Right ventricle myocardium inferior (tissue), 1 donor: ENCODE data around the gene NPBWR2. TPM values are rescaled to one million over a fixed set of nuclear protein-coding genes. Genes with fewer than 3 reads are reported as not detected.
A peak's percentile ranks its signal among the peaks of the same experiment; 100 is the strongest.
"Not testable (repeated sequence)": the region's sequence is repeated elsewhere in the genome, so short reads cannot be mapped to it uniquely, and the experiment has no call there.

Experiments
- ATAC-seq: fragments of 200-7000 bp; cut with Tn5 transposase; one replicate; pipeline ENCODE4 v1.9.1; 2020; ENCODE audit warnings: mild to moderate bottlenecking, moderate library complexity
- DNase-seq: peaks from one replicate; pipeline ENCODE4 v3.0.0; 2021; ENCODE audit errors: missing footprints
- intact Hi-C: fragments of 100-400 bp; cut with DNase I; formaldehyde crosslinking; loops from one replicate; pipeline ENCODE4 v1.11.0; 2022
- total RNA-seq: library from RNA; stranded (reverse); fragmentation: NEBNext Ultra II Directional; extraction: Animal tissue kit (Norgen Biotek cat#: 25700); gene quantifications from one replicate; pipeline ENCODE4 v1.2.1, GENCODE V29; 2021
- donor health status: DM: no; HTN: yes; CAD: no; lungs with severe emphysema.

The NPBWR2 gene
- total RNA-seq, 1 donor from 2014 or later, result not detected

GRCh38 chr20:64095927-64096326 is 11.4 kb downstream of the NPBWR2 start:
- DNase-seq (no peak), ATAC-seq (no peak)
- intact Hi-C loops, result no loop called here

GRCh38 chr20:64095455-64095854 is 11.9 kb downstream of the NPBWR2 start:
- DNase-seq (no peak), ATAC-seq (no peak)
- intact Hi-C loops, result no loop called here

GRCh38 chr20:64093013-64093503 is 14.3 kb downstream of the NPBWR2 start:
- ATAC-seq, result no peak
- intact Hi-C loops, result no loop called here
- DNase-seq, result no peak

GRCh38 chr20:64092258-64093012 is 14.9 kb downstream of the NPBWR2 start:
- DNase-seq, result no peak
- no peak for ATAC-seq
- intact Hi-C loops, result no loop called here

GRCh38 chr20:64091770-64092169 is 15.6 kb downstream of the NPBWR2 start:
- no peak for ATAC-seq
- intact Hi-C loops, result no loop called here
- DNase-seq, result no peak

GRCh38 chr20:64091340-64091739 is 16.0 kb downstream of the NPBWR2 start:
- DNase-seq (peak; percentile 60), ATAC-seq (no peak)
- intact Hi-C loops, result no loop called here

- ATAC-seq (no peak), DNase-seq (no peak)
- intact Hi-C loops, result no loop called here
These were observed 17.2 kb downstream of the NPBWR2 start for GRCh38 chr20:64090165-64090564.

GRCh38 chr20:64088586-64088985 is 18.8 kb downstream of the NPBWR2 start:
- intact Hi-C loops, ATAC-seq: not testable (repeated sequence)
- peak; percentile 66 for DNase-seq

GRCh38 chr20:64087226-64087825 is 20.0 kb downstream of the NPBWR2 start:
- DNase-seq, ATAC-seq, intact Hi-C loops: not testable (repeated sequence)

- intact Hi-C loops, result no loop called here
- DNase-seq (no peak), ATAC-seq (no peak)
These were observed 20.6 kb downstream of the NPBWR2 start for GRCh38 chr20:64086801-64087200.

- no peak for ATAC-seq
- intact Hi-C loops, result loop anchor here (5.0 kb wide), 1 partner anchor 107 kb away; the partner anchor contains the start of gene SAMD10
- peak; percentile 28 for DNase-seq
These were observed 22.6 kb downstream of the NPBWR2 start for GRCh38 chr20:64084685-64085152.

GRCh38 chr20:64083804-64084684 is 23.3 kb downstream of the NPBWR2 start, which contains the start of gene LKAAEAR1:
TSS of gene LKAAEAR1 (minus strand) at chr20:64084398. CDS start at chr20:64084219, 179 bp downstream.
- ATAC-seq (no peak), DNase-seq (no peak)
- intact Hi-C loops, result loop anchor here (2.0 to 5.0 kb wide), 2 partner anchors 37 to 107 kb away; partner anchors contain the start of gene SAMD10

GRCh38 chr20:64083378-64083803 is 24.0 kb downstream of the NPBWR2 start:
- peak; percentile 53 for ATAC-seq
- peak; percentile 92 for DNase-seq
- intact Hi-C loops, result loop anchor here (2.0 to 5.0 kb wide), 2 partner anchors 37 to 106 kb away; partner anchors contain the start of gene SAMD10

- intact Hi-C loops, result loop anchor here (2.0 to 5.0 kb wide), 2 partner anchors 38 to 106 kb away; partner anchors contain the start of gene SAMD10
- ATAC-seq (no peak), DNase-seq (peak; percentile 59)
These were observed 24.5 kb downstream of the NPBWR2 start for GRCh38 chr20:64082820-64083377.

GRCh38 chr20:64082126-64082731 is 25.1 kb downstream of the NPBWR2 start:
- DNase-seq, result peak; percentile 45
- intact Hi-C loops, result loop anchor here (2.0 to 5.0 kb wide), 2 partner anchors 39 to 105 kb away; partner anchors contain the start of gene SAMD10
- ATAC-seq, result no peak

GRCh38 chr20:64081624-64081964 is 25.8 kb downstream of the NPBWR2 start:
- DNase-seq (peak; percentile 59), ATAC-seq (no peak)
- intact Hi-C loops, result loop anchor here (5.0 kb wide), 1 partner anchor 104 kb away; the partner anchor contains the start of gene SAMD10

- intact Hi-C loops, result loop anchor here (5.0 kb wide), 1 partner anchor 104 kb away; the partner anchor contains the start of gene SAMD10
- DNase-seq, result peak; percentile 27
- ATAC-seq, result no peak
These were observed 26.3 kb downstream of the NPBWR2 start for GRCh38 chr20:64080813-64081623.
